Superior temporal gyrus (tissue), 1 donor: Measurements from ENCODE around the gene YPEL5.
A peak's percentile ranks its signal among the peaks of the same experiment; 100 is the strongest.

ENCODE experiments used
- DNase-seq: peaks from one replicate; pipeline ENCODE4 v3.0.0-alpha.2; 2016; ENCODE audit errors: extremely low spot score

YPEL5 gene

GRCh38 chr2:30203156-30203555 is 56.3 kb downstream of the YPEL5 start:
- no peak for DNase-seq

- DNase-seq = no peak
Observed at GRCh38 chr2:30204281-30204680, 57.5 kb downstream of the YPEL5 start.

GRCh38 chr2:30205456-30205855 is 58.6 kb downstream of the YPEL5 start:
- DNase-seq = no peak

GRCh38 chr2:30206461-30207430 is 59.9 kb downstream of the YPEL5 start:
- DNase-seq = no peak

GRCh38 chr2:30208453-30208852 is 61.6 kb downstream of the YPEL5 start:
- peak; percentile 83 for DNase-seq

GRCh38 chr2:30209227-30209626 is 62.4 kb downstream of the YPEL5 start:
- DNase-seq = no peak
